Measurements from ENCODE around the gene KLF12.

GRCh38 chr13:74098077-74098476 is 36.1 kb downstream of the KLF12 start:
- TF ChIP-seq CTCF (IDR thresholded peaks at IDR 0.05) (no peak), POLR2A (IDR thresholded peaks at IDR 0.05) (no peak)
